SK-N-SH (cell line): ENCODE results near the gene RREB1. TPM values are rescaled to one million over a fixed set of nuclear protein-coding genes. Genes with fewer than 3 reads are reported as not detected.

ENCODE experiments used
- CTCF ChIA-PET: fragments of 300-600, 350-600 bp; formaldehyde crosslinking; extraction: SDS; loops from one replicate; lab custom pipeline; 2021; lab: Yijun Ruan, JAX
- POLR2A ChIA-PET: fragments of 350-600 bp; sonication (Branson Sonifier 250); formaldehyde crosslinking; extraction: SDS; loops from one replicate; lab custom pipeline; 2020; ENCODE audit warnings: antibody characterized with exemption, inconsistent platforms; lab: Yijun Ruan, JAX
- DNase-seq: peaks from one replicate; pipeline ENCODE4 v3.0.0; 2012
- H2AFZ ChIP-seq: fragments of 200-600 bp; sonication (generic); 2 replicates; pipeline ENCODE4 v1.8.1; 2016; ENCODE audit warnings: antibody characterized with exemption, mild to moderate bottlenecking, low read depth
- H3F3A ChIP-seq: fragments of 200-600 bp; sonication (generic); replicated peaks from 2 replicates; pipeline ENCODE3; 2016; ENCODE audit warnings: antibody characterized with exemption, mild to moderate bottlenecking; ENCODE audit not compliant: insufficient read depth
- H3K27ac ChIP-seq, 2 experiments: fragments of 200-500 bp in 1 of 2; fragments of 200-600 bp in 1 of 2; sonication (Bioruptor generic) in 1 of 2; sonication (generic), shearing (Covaris generic) in 1 of 2; 2 replicates each; pipeline versions ENCODE4 v1.5.1 to v1.6.1; 2014 to 2016; ENCODE audit warnings: low read depth in 2 of 2, inconsistent platforms in 1 of 2, low read length in 1 of 2, mild to moderate bottlenecking in 1 of 2, mixed read lengths in 1 of 2
- H3K27me3 ChIP-seq: fragments of 200-600 bp; sonication (generic), shearing (Covaris generic); 2 replicates; pipeline ENCODE4 v1.6.1; 2016; ENCODE audit warnings: mixed run types; ENCODE audit not compliant: insufficient read depth
- H3K36me3 ChIP-seq, 2 experiments: fragments of 200-500 bp in 1 of 2; fragments of 200-600 bp in 1 of 2; sonication (Bioruptor generic) in 1 of 2; sonication (generic) in 1 of 2; replicated peaks in 1 of 2; 2 replicates each; pipeline versions ENCODE3 to v1.5.1; 2014 to 2016; ENCODE audit warnings: low read length in 1 of 2, mild to moderate bottlenecking in 1 of 2; ENCODE audit not compliant: insufficient read depth in 2 of 2, control insufficient read depth in 1 of 2
- H3K4me1 ChIP-seq, 2 experiments: fragments of 200-500 bp in 1 of 2; fragments of 200-600 bp in 1 of 2; sonication (Bioruptor generic) in 1 of 2; sonication (generic), shearing (Covaris generic) in 1 of 2; 2 replicates each; pipeline versions ENCODE4 v1.5.1 to v1.6.1; 2014 to 2016; ENCODE audit warnings: low read depth in 1 of 2, low read length in 1 of 2, mixed run types in 1 of 2; ENCODE audit not compliant: insufficient read depth in 2 of 2, control insufficient read depth in 1 of 2
- H3K4me2 ChIP-seq: fragments of 200-600 bp; sonication (generic), shearing (Covaris generic); 2 replicates; pipeline ENCODE4 v1.6.1; 2017; ENCODE audit warnings: mixed run types
- H3K4me3 ChIP-seq, 2 experiments: fragments of 200-500 bp in 1 of 2; fragments of 200-600 bp in 1 of 2; sonication (Bioruptor generic) in 1 of 2; sonication (generic), shearing (Covaris generic) in 1 of 2; 2 replicates each; pipeline versions ENCODE4 v1.5.1 to v1.8.1; 2014 to 2016; ENCODE audit warnings: low read depth in 2 of 2, inconsistent platforms in 1 of 2, low read length in 1 of 2, mild to moderate bottlenecking in 1 of 2, mixed read lengths in 1 of 2, moderate library complexity in 1 of 2
- H3K79me2 ChIP-seq: fragments of 200-600 bp; sonication (generic); 2 replicates; pipeline ENCODE4 v1.8.1; 2017; ENCODE audit warnings: mild to moderate bottlenecking; ENCODE audit not compliant: insufficient read depth
- H3K9ac ChIP-seq: fragments of 200-600 bp; sonication (generic); 2 replicates; pipeline ENCODE4 v1.6.1; 2017; ENCODE audit warnings: mixed run types
- H3K9me2 ChIP-seq: fragments of 200-600 bp; sonication (generic); 2 replicates; pipeline ENCODE4 v1.6.1; 2017; ENCODE audit warnings: mixed run types
- H3K9me3 ChIP-seq: fragments of 200-600 bp; sonication (generic); 2 replicates; pipeline ENCODE4 v1.6.1; 2017; ENCODE audit warnings: mixed run types, mild to moderate bottlenecking, moderate library complexity
- H4K20me1 ChIP-seq: fragments of 200-600 bp; sonication (generic); 2 replicates; pipeline ENCODE4 v1.6.1; 2017; ENCODE audit warnings: mild to moderate bottlenecking, mixed run types; ENCODE audit not compliant: insufficient read depth
- CTCF ChIP-seq: fragments of 200-600 bp; sonication (generic); IDR thresholded peaks from 2 replicates; pipeline ENCODE4 v1.6.1; 2017; ENCODE audit warnings: antibody characterized with exemption, mild to moderate bottlenecking, moderate library complexity
- EZH2phosphoT487 ChIP-seq: fragments of 200-600 bp; sonication (generic); IDR thresholded peaks from 2 replicates; pipeline ENCODE4 v1.6.1; 2017; ENCODE audit warnings: low read depth, mixed run types, mild to moderate bottlenecking, antibody characterized with exemption, moderate library complexity, borderline replicate concordance
- IRF3 ChIP-seq: fragments of 150-350 bp; IDR thresholded peaks from 2 replicates; pipeline ENCODE4 v1.6.1; 2016; ENCODE audit warnings: mild to moderate bottlenecking, low read depth, low read length
- RCOR1 ChIP-seq: fragments of 150-350 bp; IDR thresholded peaks from 2 replicates; pipeline ENCODE4 v1.6.1; 2017; ENCODE audit warnings: antibody characterized with exemption, low read length
- REST ChIP-seq: IDR thresholded peaks from 2 replicates; pipeline ENCODE4 v1.6.1; 2012; ENCODE audit warnings: mild to moderate bottlenecking, low read depth, low read length, moderate library complexity
- TCF12 ChIP-seq: IDR thresholded peaks from 2 replicates; pipeline ENCODE4 v1.4.0; 2012
- TEAD4 ChIP-seq: IDR thresholded peaks from 2 replicates; pipeline ENCODE4 v1.4.0; 2012; ENCODE audit warnings: mild to moderate bottlenecking, borderline replicate concordance; ENCODE audit not compliant: insufficient read depth
- USF2 ChIP-seq: fragments of 150-350 bp; IDR thresholded peaks from 2 replicates; pipeline ENCODE4 v1.6.1; 2017; ENCODE audit warnings: antibody characterized with exemption, low read length, low read depth, borderline replicate concordance
- ZBTB33 ChIP-seq: IDR thresholded peaks from 2 replicates; pipeline ENCODE4 v1.4.0; 2012; ENCODE audit warnings: low read depth, borderline replicate concordance
- WGBS: methylation state at CpG from one replicate; pipeline ENCODE4 v1.1.6; 2017; ENCODE audit warnings: low lambda C conversion rate; 5-methylcytosine and 5-hydroxymethylcytosine counted together
- polyA plus RNA-seq, 3 experiments: library from polyadenylated mRNA; depleted of rRNA; stranded (reverse); fragments of >200 nt; gene quantifications; 2 replicates each; pipeline ENCODE4 v1.2.3, GENCODE V29; 2012

RREB1 gene
- polyA plus RNA-seq, 1 of the 3 experiments (the other 2 are of a cell fraction): 2.0 TPM

- WGBS: 85% methylated on average over 14 of the region's 37 CpGs
- H3K4me3 ChIP-seq: no peak overlapping the region
- CTCF ChIA-PET: interaction anchor here (1.0 to 1.3 kb wide), 2 partner anchors 8 to 23 kb away, joined by 3 read pairs; no protein-coding TSS in a partner anchor
- no peaks in the 10 kb centered on the region for H3K27me3 ChIP-seq
- TF ChIP-seq ZBTB33 (no peak), CTCF (no peak), IRF3 (no peak), REST (no peak), TCF12 (no peak), USF2 (no peak), TEAD4 (no peak), EZH2phosphoT487 (no peak), RCOR1 (no peak)
- TF ChIP-seq, all 33 proteins: peak for 0
- POLR2A ChIA-PET: no interaction called here
- no peak for DNase-seq
- peaks cover 4% of the 10 kb centered on the region for H3F3A ChIP-seq
- peaks cover 3% of the 10 kb centered on the region; the same call in 1 of the 2 replicates for H3K79me2 ChIP-seq
- H3K9me2 ChIP-seq: no peaks in the 10 kb centered on the region
- no peak overlapping the region for H3K4me2 ChIP-seq
- no peak overlapping the region for H3K27ac ChIP-seq
- H3K9ac ChIP-seq: no peak overlapping the region
- H2AFZ ChIP-seq: no peak overlapping the region
- 0 out of 2 replicates have a peak, but pooled peaks cover 4% of the 10 kb centered on the region for H4K20me1 ChIP-seq
- no peaks in the 10 kb centered on the region for H3K9me3 ChIP-seq
- H3K36me3 ChIP-seq: peaks cover 10 to 22% of the 10 kb centered on the region in 2 experiments
- no peaks in the 10 kb centered on the region for H3K4me1 ChIP-seq
Measured at GRCh38 chr6:7230956-7231713, 123.4 kb downstream of the RREB1 start.
